ENCODE data around the gene MAP4K1.

The MAP4K1 gene

DNA sequence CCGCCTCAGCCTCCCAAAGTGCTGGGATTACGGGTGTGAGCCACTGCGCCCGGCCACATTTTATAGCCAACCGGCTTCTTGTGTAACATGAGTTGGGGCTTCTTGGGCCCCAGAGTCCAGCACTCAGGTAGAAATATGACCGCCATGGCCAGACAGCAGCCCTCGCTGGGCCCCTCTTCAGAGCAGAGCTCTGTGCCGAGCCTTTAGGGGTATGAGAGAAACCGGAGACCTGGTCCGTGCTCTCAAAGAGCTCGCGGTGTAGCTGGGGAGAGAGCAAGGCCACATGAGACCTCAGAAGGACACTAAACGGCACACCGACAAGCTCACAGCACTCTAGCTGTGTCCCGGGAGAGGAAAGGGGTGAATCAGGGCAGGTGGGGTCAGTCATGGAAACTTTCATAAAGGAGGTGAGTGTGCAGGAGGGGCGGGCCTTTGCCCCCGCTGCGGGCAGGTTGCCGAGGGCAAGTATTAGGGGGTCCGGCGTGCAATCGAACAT lies 45.5 kb upstream of the MAP4K1 start:
- Histone ChIP-seq H3K4me3 (no peak overlapping the region), H3K9me3 (ENCODE audit: low read depth, low read length) (no peaks in the 10 kb centered on the region), H3K36me3 (ENCODE audit: insufficient read depth, low read length) (peaks cover 3% of the 10 kb centered on the region; the same call in 1 of the 2 replicates), H3K27ac (no peak overlapping the region), H3K9ac (ENCODE audit: insufficient read length) (no peak overlapping the region)
- no peak for DNase-seq (ENCODE audit: low read depth, low spot score)
- TF ChIP-seq EZH2 (IDR thresholded peaks at IDR 0.05) = no peak
- TF ChIP-seq POLR2AphosphoS5 (IDR thresholded peaks at IDR 0.05; ENCODE audit: borderline replicate concordance, low read depth, low read length) = no peak
- TF ChIP-seq FOXP2 (optimal IDR thresholded peaks at IDR 0.05; ENCODE audit: control extremely low read depth, extremely low read length, insufficient read depth) = no peak

DNA sequence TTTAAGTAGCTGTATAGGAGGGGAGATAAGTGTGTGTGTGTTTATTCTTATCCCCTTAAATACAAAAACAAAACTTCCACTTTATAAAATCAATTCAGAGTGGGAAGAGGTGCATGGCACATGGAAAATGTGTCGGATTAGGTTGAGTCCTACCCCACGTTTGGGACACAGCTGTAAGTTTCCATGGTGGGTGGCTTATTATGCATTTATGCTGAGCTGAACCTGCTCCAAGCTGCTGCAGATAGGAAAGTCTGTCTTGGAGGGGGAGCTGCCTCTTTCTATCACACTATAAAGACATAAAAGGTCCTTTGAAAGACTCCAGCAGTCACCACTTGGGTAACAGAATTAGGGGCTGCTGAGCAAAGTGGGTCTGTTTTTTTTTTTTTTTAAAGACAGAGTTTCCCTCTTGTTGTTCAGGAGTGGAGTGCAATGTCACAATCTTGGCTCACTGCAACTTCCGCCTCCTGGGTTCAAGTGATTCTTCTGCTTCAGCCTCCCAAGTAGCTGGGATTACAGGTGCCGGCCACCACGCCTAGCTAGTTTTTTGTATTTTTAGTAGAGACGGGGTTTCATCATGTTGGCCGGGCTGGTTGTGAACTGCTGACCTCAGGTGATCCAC lies 44.9 kb upstream of the MAP4K1 start:
- DNase-seq (ENCODE audit: low read depth, low spot score) = no peak
- no peaks in the 10 kb centered on the region for H3K9me3 ChIP-seq (ENCODE audit: low read depth, low read length)
- TF ChIP-seq FOXP2 (optimal IDR thresholded peaks at IDR 0.05; ENCODE audit: control extremely low read depth, extremely low read length, insufficient read depth) (no peak), POLR2AphosphoS5 (IDR thresholded peaks at IDR 0.05; ENCODE audit: borderline replicate concordance, low read depth, low read length) (no peak), EZH2 (IDR thresholded peaks at IDR 0.05) (no peak)
- H3K4me3 ChIP-seq = no peak overlapping the region
- no peak overlapping the region for H3K9ac ChIP-seq (ENCODE audit: insufficient read length)
- peak overlapping the region; percentile 48; the same call in 1 of the 2 replicates for H3K27ac ChIP-seq
- peaks cover 3% of the 10 kb centered on the region; the same call in 1 of the 2 replicates for H3K36me3 ChIP-seq (ENCODE audit: insufficient read depth, low read length)

DNA sequence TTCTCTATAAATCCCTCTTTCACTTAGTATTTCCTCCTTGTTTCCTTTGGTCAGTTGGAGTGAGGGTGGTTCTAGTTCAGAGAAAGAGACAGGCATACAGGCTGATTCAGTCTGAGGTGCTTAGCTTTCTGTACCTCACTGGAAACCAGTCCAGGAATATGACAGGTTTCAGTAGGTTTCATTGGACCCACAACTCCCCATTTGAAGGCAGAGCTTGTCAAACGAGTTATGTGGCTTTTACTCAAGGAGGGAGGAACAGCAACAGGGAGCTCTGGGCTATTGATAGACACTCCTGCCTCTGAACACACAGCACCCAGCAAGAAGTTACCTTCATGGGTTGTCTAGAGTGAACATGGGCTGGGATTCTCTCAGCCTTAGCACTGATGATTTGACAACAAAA lies 44.2 kb upstream of the MAP4K1 start:
- peak overlapping the region; percentile 48; the same call in 1 of the 2 replicates for H3K27ac ChIP-seq
- peaks cover 3% of the 10 kb centered on the region; the same call in 1 of the 2 replicates for H3K36me3 ChIP-seq (ENCODE audit: insufficient read depth, low read length)
- TF ChIP-seq EZH2 (IDR thresholded peaks at IDR 0.05) (no peak), POLR2AphosphoS5 (IDR thresholded peaks at IDR 0.05; ENCODE audit: borderline replicate concordance, low read depth, low read length) (no peak), FOXP2 (optimal IDR thresholded peaks at IDR 0.05; ENCODE audit: control extremely low read depth, extremely low read length, insufficient read depth) (no peak)
- no peak for DNase-seq (ENCODE audit: low read depth, low spot score)
- no peak overlapping the region for H3K4me3 ChIP-seq
- H3K9me3 ChIP-seq (ENCODE audit: low read depth, low read length) = no peaks in the 10 kb centered on the region
- H3K9ac ChIP-seq (ENCODE audit: insufficient read length) = no peak overlapping the region

DNA sequence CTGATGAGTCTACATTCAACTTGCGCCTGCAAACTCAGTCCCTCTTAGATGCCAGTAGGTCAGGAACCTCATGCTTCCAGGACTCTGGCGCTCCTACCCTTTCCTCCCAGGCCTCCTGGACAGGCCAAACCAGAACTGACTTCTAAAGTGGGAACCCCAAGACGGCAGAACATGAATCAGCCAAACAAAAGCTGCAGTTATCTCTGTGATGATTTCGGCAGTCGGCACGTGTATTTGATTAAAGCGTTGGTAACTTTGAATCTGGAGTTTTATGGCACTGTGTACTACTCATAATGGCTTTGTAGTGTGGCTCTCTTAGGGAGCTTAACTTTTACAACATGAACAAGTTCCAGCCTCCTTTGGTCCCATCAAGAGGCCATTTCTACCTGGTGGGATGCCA lies 43.4 kb upstream of the MAP4K1 start:
- peaks cover 9% of the 10 kb centered on the region; the same call in 1 of the 2 replicates for H3K36me3 ChIP-seq (ENCODE audit: insufficient read depth, low read length)
- no peak for DNase-seq (ENCODE audit: low read depth, low spot score)

DNA sequence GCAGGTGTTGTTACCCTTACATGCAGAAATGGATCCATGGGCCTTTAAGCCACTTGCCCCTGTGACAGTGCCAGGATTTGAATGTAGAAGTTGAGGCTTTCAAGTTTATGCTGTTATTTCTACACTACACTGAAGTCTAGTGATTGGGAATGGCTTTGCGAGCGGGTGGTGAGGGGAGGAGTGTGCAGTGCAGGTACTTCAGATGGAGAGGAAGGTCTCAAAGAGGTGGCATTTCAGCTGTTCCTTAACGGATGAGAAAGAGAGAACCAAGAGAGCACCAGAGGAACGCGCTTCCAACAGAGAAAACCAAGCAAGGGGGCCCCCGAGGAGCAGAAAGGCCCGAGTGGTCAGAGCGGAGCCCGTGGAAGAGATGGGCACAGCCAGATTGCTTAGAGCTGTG lies 43.0 kb upstream of the MAP4K1 start:
- Histone ChIP-seq H3K27ac (peak overlapping the region; percentile 19), H3K9me3 (ENCODE audit: low read depth, low read length) (no peaks in the 10 kb centered on the region), H3K9ac (ENCODE audit: insufficient read length) (no peak overlapping the region), H3K36me3 (ENCODE audit: insufficient read depth, low read length) (peaks cover 9% of the 10 kb centered on the region; the same call in 1 of the 2 replicates), H3K4me3 (no peak overlapping the region)
- TF ChIP-seq EZH2 (IDR thresholded peaks at IDR 0.05) (no peak), POLR2AphosphoS5 (IDR thresholded peaks at IDR 0.05; ENCODE audit: borderline replicate concordance, low read depth, low read length) (no peak), FOXP2 (optimal IDR thresholded peaks at IDR 0.05; ENCODE audit: control extremely low read depth, extremely low read length, insufficient read depth) (no peak)
- no peak for DNase-seq (ENCODE audit: low read depth, low spot score)

More for the DNA sequence above, 43.4 kb upstream of the MAP4K1 start:
- peak overlapping the region; percentile 19 for H3K27ac ChIP-seq
- TF ChIP-seq POLR2AphosphoS5 (IDR thresholded peaks at IDR 0.05; ENCODE audit: borderline replicate concordance, low read depth, low read length) (no peak), FOXP2 (optimal IDR thresholded peaks at IDR 0.05; ENCODE audit: control extremely low read depth, extremely low read length, insufficient read depth) (no peak), EZH2 (IDR thresholded peaks at IDR 0.05) (no peak)
- H3K9ac ChIP-seq (ENCODE audit: insufficient read length) = no peak overlapping the region
- H3K4me3 ChIP-seq = no peak overlapping the region
- H3K9me3 ChIP-seq (ENCODE audit: low read depth, low read length) = no peaks in the 10 kb centered on the region

DNA sequence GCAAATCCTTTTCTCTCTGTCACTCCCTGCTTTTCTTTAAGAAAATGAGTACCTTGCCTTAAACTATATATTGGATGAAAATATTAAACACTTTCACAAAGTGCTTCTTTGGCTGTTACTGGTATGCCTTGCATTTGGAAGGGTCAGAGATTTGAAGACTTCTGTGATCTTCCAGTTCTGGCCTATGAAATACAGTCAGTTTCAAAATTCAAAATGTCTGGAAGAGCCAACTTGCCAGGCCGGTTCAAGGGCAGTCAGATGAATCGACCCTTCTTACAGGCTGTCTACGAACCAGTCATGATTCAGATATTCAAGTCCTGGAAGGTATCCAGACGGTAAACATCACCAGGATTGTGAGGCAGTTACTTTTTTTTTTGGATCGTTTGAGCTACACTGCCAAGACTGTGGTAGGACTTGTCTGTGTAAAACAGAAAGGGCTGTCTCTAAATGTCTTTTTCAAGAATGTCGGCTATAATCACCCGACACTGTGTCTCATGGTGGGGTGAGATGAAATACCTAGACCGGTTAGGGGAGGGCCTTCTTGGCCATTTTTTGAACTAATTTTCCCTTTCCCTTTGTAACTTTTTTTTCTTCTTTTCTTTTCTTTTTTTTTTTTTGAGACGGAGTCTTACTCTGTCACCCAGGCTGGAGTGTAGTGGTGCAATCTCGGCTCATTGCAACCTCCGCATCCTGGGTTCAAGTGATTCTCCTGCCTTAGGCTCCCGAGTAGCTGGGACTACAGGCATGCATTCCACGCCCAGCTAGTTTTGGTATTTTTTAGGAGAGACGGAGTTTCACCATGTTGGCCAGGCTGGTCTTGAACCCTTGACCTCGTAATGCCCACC lies 40.9 kb upstream of the MAP4K1 start:
- peak overlapping the region; percentile 84 for H3K27ac ChIP-seq
- TF ChIP-seq FOXP2 (optimal IDR thresholded peaks at IDR 0.05; ENCODE audit: control extremely low read depth, extremely low read length, insufficient read depth) (no peak), EZH2 (IDR thresholded peaks at IDR 0.05) (no peak), POLR2AphosphoS5 (IDR thresholded peaks at IDR 0.05; ENCODE audit: borderline replicate concordance, low read depth, low read length) (no peak)
- DNase-seq (ENCODE audit: low read depth, low spot score) = no peak
- H3K4me3 ChIP-seq = no peak overlapping the region
- peaks cover 13% of the 10 kb centered on the region for H3K36me3 ChIP-seq (ENCODE audit: insufficient read depth, low read length)
- peak overlapping the region; percentile 48 for H3K9ac ChIP-seq (ENCODE audit: insufficient read length)
- no peaks in the 10 kb centered on the region for H3K9me3 ChIP-seq (ENCODE audit: low read depth, low read length)

DNA sequence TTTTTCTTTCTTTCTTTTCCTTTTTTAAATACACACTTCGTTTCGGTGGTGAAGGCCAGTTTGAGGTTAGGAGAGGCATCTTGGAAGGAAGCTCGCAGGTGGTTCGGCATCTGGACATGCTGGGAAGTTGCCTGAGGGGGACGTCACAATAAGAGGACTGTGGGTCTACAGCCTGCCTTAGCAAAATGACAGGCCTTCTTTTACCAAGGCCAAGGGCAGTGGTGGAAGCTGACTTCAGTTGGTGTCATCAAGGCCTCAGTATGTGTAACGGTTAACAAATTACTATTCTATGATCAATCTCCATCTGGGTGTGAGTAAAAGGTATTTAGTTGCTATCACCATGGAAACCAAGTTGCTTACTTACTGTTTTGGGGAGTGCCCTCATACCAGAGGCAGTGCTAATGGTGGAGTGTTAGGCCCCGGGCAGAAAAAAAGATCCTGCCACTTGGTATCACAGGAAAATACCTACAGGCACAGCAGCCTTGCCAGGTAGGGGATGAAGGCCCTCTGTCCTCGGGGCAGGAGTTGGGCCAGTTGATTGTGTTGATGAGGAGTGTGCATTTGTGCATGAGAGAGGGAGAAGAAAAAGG lies 40.0 kb upstream of the MAP4K1 start:
- Histone ChIP-seq H3K9me3 (ENCODE audit: low read depth, low read length) (no peaks in the 10 kb centered on the region), H3K27ac (peak overlapping the region; percentile 84), H3K9ac (ENCODE audit: insufficient read length) (peak overlapping the region; percentile 48), H3K4me3 (no peak overlapping the region), H3K36me3 (ENCODE audit: insufficient read depth, low read length) (peaks cover 14% of the 10 kb centered on the region)
- no peak for DNase-seq (ENCODE audit: low read depth, low spot score)
- TF ChIP-seq EZH2 (IDR thresholded peaks at IDR 0.05) (no peak), FOXP2 (optimal IDR thresholded peaks at IDR 0.05; ENCODE audit: control extremely low read depth, extremely low read length, insufficient read depth) (no peak)

Data from SK-N-MC (cell line).